Anterior cingulate cortex (tissue), 58 donors: Measurements from ENCODE around the gene PARL.
"Not testable (repeated sequence)": the region's sequence is repeated elsewhere in the genome, so short reads cannot be mapped to it uniquely, and the experiment has no call there.

Experiments
- DNase-seq, 58 donors: peaks; one replicate each; lab custom pipeline; 2025; lab: John Stamatoyannopoulos, UW

Gene PARL

DNA sequence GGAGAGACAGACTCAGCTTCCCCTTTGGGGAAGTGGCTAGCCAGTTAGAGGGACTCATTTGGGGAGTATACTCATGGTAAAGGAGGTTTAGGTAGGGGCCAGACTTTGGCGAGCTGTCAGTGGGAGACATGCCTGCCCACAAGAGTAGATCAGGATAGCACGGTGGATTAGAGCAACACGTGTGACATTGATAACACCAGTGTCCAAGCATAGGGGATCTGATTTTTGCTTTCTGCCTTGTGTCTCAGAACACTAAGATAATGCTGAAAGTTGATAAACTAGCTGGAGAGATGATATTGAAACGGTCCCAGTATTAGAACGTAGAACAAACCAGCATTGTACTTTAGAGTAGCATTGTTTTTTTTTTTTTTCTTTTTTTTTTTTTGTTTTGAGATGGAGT, 85.2 kb downstream of the PARL start:
- peak in 2 of 58 donors; percentile 26 to 34 for DNase-seq

DNA sequence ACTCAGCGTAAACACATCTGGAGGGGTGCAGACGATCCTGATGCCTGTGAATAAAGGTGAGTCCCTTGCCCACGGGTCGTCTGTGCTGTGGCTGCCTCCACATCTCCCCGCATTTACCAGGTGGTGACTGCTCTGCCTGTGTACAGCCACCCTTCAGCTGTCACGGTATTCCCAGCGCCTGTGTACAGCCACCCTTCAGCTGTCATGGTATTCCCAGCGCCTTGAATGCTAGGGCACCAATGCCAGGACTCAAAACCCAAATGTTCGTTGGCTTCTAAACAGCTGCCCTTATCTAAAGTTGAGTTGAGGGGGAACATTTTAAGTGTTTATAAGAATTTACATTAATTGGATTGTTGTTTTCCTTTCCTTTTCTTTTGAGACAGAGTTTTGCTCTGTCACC, 86.7 kb downstream of the PARL start:
- no peak for DNase-seq

DNA sequence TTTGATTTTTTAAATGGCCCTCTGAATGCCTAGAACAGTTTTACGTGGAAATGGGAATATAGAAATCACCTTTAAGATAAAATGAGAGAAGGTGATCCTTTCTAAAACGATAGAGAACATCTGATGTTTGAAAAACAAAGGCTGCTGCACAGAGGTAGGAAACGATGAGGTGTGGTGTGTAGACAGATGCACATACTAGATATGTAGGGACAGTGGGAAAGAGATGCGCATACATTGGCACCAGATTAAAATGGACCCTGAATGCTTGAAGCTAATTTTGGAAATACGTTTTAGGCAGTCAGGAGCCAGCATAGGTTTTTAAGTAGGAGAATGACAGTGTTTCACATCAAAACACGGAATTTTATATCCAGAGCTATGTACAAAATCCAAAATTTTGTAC, 88.3 kb downstream of the PARL start:
- DNase-seq, result no peak

DNA sequence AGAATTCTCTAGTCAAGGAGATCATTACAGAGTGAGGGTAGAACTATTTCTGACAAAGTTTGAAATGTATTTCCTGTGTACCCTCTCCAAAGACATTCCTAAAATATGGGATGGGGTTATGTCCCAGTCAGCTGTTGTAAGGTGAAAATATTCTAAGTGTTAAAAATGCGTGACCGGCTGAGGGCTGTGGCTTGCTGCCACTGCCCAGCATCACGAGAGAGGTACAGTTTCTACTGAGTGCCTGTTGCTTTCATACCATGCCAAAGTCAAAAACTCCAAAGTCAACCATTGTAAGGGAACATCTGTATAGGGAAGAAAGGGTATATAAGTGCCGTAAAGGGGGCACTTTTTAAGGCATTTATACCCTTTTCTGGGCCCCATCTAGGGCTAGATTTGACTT, 90.2 kb downstream of the PARL start:
- DNase-seq, result peak in 1 of 58 donors; percentile 21

DNA sequence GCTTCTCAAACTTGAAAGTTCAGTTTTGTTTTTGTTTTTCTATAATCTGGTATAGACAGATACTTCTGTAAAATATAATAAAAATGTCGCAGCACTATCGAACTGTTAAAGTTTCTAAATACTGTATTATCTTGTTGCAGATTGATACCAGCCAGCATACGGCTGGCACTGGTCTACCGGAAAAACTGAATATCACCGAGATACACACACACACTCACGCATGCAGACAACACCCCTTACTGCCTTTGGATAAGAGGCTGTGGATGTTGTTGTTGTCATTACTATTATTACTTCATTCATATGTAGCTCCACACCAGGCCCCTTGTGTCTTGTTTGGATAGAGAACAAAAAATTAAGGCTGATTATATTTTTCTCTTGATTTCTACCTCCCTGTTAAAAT, 91.7 kb downstream of the PARL start:
- no peak for DNase-seq

DNA sequence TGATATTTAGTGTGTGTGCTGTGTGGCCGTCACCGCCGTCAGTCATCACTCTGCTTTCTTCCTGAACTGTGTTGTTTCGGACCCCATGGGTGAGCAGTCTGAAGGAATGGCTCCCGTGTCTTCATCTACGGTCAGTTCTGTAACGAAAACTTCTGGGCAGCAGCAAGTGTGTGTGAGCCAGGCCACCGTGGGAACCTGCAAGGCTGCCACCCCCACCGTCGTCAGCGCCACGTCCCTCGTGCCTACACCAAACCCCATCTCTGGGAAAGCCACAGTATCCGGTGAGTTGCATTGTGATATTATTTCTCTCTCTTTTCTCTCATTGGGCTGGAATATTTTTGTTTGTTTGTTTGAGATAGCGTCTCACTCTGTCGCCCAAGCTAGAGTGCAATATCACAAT, 94.0 kb downstream of the PARL start:
- DNase-seq, result no peak

DNA sequence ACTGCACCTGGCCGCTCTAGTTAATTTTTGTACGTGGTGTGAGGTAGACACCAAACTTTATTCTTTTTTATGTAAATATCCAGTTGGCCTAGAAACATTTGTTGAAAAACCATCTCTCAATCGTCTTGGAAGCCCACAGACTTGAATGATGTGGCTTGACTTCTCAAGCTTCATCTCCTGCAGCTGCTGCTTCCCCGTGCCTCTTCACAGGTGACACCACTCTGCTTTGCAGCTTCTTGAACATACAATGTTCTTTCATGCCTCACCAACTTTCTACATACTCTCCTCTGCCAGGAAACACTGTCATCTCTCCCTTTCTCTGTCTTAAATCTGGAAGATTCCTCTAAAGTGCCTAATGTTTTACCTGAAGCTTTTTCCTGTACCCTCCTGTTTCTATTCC, 94.9 kb downstream of the PARL start:
- no peak for DNase-seq

DNA sequence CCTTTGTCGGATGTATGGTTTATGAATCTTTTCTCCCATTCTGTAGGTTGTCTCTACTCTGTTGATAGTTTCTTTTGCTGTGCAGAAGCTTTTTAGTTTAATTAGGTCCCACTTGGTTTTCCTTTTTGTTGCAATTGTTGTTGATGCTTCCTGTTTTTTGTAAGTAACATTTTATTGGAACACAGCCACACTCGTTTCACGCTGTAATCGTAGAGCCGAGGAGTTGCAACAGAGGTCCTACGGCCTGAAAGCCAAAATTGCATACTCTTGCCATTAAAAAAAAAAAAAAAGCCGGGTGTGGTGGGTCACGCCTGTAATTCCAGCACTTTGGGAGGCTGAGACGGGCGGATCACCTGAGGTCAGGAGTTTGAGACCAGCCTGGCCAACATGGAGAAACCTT, 100.2 kb downstream of the PARL start:
- DNase-seq, result not testable (repeated sequence)

DNA sequence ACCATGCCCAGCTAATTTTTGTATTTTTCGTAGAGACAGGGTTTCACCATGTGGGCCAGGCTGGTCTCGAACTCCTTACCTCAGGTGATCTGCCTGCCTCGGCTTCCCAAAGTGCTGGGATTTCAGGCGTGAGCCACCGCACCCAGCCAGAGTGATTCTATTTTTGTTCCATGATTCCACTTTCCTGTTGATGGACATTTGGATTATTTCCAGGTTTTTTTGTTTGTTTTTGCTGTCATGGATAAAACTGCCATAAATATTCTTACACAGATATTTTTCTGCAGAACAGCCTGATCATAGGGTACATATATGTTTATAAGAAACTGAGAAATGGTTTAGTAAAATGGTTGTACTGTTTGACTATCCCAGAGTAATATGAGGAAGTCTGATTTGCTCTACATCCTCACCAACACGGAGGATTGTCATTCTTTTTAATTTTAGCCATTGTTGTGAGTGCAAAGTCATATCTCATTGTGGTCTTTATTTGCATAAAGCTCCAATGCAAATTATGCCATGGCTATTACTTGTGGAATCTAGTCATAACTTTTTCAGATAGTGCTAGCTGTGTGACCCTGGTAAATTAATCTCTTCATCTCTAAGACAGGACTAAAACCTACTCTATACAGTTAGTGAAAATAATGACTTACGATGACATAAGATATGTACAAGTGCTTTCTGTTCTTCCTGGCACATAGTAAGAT, 102.0 kb downstream of the PARL start:
- no peak for DNase-seq

DNA sequence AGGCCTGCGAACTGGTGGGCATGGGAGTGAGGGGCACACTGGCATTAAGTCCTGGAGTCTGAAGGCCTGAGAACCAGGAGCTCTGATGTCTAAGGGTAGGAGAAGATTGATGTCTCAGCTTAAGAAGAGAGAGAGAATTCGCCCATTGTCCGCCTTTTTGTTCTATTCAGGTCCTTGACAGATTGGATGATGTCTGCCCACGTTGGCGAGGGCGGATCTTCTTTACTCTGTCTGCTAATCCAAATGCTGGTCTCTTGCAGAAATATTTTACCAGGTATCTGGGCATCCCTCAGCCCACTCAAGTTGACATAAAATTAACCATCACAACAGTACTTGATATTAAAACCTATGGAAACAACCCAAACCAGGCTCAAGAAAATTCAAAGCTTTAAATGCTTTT, 103.4 kb downstream of the PARL start:
- peak in 11 of 58 donors; percentile 2 to 54 (median 17) for DNase-seq

DNA sequence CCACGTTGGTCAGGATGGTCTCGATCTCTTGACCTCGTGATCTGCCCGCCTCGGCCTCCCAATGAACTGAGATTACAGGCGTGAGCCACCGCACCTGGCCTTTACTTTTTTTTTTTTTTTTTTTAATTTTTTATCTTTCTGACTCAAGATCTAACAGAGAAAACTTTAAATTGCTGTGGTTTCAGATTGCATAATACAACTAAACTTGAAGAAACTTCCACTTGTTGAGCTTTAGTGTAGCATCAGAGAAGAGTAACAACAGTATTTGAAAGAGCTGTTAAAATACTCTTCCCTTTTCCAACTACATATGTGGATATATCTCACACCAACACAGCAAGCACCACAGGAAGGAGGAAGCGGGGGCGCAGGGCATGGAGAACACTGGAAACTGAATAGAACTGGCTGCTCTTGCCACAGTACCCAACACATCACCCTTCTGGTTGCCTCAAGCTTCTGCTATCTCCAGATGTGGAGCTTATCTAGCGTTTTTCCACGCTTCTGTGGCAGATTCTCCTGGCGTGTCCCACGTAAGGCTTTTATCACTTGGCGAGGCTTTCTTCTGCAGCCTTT, 104.7 kb downstream of the PARL start:
- peak in 6 of 58 donors; percentile 6 to 23 (median 9) for DNase-seq
